NCI-H526 treated with DMSO at 0.1 percent for 48 hours (cell line): ENCODE data around the gene PLEKHS1.
"Not testable (repeated sequence)": the region's sequence is repeated elsewhere in the genome, so short reads cannot be mapped to it uniquely, and the experiment has no call there.

Source experiments
- DNase-seq: peaks from one replicate; lab custom pipeline; 2025; lab: John Stamatoyannopoulos, UW

Gene PLEKHS1

DNA sequence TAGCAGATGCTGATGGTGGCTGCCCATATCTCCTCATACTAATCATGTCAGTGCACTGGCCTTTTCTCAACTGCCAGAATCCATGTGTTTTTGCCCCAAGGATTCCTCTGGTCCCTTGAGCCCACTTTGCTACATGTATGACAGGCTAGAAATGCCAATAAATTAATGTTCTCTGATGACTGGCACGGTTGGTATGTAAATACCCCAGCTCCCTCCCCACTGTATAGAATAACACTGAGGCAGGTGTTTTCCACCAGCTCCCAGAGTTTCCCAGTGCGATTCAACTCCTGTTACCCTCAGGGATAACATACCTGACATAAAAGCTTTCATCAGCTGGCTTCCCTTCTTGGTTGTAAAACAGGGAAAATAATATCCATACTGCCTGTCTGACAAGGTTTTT, 9.0 kb upstream of the PLEKHS1 start:
- peak; percentile 50 for DNase-seq

DNA sequence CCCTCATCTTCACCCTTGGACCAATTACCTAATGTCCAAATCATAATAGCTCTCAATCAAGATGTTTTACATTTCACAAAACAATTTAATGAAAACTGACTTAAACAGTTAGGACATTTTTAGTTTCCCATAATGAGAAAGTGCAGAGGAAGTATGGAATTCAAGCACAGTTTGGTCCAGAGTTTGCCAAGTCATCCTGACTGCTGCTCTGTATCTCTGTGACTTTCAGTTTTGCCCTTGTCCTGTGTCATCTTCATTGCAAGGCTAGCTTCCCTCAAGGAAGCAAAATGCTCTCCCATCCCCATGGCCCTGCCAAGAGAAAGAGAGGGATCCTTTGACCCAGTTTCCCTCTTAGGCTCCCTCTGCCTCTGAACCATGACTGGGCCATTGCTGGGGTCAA, 7.9 kb upstream of the PLEKHS1 start:
- DNase-seq, result no peak

DNA sequence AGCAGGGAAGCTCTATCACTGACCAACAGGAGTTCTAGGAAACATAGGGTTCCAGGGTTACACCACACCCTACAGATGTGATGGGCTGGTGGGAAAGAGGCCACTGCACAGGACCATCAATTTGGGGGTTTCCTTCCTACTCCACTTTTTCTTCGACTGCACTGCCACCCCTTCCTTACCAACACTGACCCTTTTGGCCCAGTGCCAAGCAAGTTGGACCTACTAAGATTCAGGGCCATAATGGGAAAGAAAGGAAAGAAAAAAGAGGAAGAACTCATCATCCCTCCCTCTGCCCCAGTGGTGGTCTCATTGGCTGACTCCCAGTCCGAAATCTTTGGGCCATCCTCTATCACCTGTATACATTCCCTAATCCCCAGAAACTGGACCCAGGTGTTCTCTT, 6.1 kb upstream of the PLEKHS1 start:
- no peak for DNase-seq

DNA sequence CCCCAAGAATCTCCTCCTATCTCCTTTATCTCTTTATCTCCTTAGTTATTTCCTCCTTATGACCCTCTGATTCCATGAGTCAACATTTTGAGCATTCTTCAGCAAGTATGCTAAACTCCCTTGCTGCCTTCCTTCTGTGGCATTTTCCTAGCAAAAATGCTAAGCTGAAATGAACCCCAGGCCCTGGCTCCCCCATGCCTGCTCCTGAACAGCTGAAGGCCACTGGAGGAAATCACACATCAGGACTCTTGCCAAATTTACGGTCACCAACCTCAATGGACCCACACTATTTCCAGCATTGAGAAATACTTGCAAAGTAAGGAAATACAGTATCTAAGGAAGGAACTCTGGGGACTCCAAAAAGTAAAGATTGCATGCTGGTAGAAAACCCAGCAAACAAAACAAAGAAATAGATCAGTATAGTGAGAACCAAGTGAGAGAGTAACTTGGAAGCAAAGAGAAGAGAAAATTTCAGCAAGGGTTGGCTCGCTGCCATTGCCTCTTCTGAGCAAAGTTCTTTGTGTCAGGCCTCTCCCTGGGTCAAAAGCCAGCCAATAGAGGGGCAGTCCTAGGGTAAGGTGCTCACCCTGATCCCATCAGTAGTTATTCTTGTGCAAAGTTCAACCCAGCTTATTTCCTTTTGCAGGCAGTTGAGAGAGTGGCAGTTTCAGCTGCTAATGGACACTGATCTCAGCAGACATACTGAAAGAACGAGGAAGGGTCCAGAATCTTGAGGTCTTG, 5.1 kb upstream of the PLEKHS1 start:
- DNase-seq, result no peak

DNA sequence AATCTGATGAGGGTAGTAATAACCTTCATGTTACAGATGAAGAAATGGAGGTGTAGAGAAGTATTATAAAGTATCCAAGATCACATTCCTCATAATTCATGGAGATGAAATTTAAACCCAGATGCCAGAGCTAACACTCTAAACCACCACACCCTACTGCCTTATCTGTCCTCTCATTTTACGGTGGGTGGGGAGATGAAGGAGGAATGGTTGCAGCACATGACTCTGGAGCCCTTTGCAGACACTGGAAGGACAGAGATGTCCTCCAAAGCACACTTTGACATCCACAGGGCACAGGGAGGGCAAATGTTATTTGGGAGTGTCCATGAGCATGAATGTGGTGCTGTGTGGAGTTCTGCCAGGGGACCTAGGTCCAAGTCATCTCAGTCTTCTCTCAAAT, 1.1 kb downstream of the PLEKHS1 start:
- no peak for DNase-seq

DNA sequence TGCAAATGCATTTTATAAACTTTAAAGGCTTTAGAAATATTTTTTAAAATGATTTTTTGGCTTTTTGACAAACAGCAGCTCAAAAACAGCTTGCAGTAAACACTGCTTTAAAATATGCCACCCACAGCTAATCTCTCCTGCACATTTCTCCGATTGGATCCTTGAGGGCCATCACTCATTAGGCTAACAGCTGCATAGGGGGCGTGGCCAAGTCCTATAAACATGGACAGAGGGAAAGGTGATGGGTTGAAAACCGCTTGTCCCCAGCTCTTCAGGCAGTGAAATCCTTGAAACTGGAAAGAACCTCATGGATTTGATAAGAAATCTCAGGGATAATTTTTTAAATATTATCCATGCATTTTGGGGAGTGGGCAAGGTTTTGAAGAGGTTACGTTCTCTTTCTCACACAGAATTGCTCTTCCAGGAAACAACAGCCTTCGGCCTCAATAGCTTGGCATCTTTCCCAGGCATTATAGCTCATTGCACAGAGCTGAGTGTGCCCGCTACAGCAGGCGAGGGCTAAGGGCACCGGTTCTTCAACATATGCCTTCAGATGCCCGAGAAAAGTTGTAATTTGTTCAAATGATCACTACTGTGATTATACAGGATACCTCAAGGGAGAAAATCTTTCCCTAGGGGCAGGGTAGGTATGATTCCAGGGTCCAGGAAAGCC, 1.7 kb downstream of the PLEKHS1 start:
- no peak for DNase-seq

DNA sequence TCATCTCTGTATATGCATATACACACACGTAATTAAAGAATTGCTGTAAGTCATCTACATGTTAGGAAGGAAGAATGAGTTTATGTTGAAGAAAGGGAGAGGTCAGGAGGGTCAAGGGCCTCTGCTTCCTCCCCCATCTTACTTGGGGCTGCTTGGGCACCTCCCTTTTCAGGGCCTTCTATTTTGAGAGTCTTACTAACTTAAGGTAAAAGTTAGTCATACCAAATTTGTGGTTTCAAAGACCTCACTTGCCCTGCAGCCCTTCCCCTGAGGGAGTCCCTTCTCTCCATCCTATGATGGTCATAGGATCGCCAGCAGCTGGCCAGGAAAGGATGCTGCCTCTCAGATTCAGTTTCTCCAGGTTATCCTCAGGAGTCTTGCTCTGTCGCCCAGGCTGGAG, 2.6 kb downstream of the PLEKHS1 start:
- DNase-seq, result no peak

DNA sequence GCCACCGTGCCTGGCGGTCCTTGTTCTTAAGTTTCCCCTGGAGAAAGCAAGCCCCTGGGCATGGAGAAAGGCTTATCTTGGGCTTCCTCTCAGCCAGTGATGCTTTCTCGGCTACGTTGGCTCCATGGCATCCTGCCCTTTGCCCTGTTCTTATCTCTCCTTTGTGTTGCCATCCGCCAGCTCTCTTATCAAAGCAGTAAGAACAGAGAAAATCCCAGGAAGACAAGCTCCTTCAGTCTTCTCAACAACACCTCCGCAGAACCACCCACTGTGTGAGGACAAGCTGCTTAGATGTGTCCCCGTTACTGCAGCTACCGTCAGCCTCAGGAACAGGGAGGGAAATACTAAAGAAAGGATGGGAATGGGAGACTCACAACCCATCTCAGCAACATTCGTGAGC, 3.3 kb downstream of the PLEKHS1 start:
- no peak for DNase-seq

DNA sequence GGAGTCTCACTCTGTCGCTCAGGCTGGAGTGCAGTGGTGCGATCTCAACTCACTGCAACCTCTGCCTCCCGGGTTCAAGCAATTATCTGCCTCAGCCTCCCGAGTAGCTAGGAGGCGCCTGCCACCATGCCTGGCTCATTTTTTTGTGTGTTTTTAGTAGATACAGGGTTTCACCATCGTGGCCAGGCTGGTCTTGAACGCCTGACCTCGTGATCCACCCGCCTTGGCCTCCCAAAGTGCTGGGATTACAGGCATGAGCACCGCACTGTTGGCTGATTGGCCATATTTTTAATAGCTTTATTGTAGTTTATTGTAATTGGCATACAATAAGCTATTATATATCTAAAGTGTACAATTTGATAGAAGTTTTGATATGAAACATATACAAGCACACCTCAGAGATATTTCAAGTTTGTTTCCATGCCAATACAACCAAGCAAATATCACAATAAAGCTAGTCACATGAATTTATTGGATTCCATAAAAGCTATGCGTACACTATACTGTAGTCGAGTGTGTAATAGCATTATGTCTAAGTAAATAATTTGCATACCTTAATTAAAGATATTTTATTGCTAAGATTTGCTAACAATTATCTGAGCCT, 5.6 kb downstream of the PLEKHS1 start:
- no peak for DNase-seq

DNA sequence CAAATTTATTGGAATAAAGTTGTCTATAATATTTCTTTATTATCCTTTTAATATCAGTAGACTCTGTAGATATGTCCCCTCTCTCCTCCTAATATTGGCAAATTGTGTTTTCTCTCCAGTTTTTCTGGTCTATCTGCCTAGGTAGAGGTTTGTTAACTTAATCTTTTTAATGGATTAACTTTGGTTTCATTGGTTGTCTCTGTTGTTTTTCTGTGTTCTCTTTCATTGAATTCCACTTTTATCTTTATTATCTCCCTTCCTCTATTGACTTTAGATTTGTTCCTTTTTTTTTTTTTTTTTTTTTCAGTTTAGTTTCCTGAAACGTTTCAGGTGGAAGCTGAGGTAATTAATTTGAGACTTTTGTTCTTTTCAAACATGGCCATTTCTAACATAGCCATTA, 10.6 kb downstream of the PLEKHS1 start:
- no peak for DNase-seq

DNA sequence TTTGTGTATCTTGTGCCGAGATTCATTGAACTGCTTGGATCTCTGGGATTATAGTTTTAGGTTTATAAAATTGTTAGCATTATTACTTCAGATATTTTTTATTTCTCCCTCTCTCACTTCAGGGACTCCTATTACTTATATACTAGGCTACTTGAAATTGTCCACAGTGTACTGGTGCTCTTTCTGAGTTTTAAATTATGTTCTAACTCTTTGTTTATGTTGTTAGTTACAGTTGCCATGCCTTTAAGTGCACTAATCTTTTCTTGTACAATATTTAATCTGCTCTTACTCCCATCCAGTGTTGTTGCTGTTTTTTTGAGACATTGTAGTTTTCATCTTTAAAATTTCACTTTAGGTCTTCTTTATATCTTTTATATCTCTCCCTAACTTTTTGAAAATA, 13.1 kb downstream of the PLEKHS1 start:
- DNase-seq, result no peak

DNA sequence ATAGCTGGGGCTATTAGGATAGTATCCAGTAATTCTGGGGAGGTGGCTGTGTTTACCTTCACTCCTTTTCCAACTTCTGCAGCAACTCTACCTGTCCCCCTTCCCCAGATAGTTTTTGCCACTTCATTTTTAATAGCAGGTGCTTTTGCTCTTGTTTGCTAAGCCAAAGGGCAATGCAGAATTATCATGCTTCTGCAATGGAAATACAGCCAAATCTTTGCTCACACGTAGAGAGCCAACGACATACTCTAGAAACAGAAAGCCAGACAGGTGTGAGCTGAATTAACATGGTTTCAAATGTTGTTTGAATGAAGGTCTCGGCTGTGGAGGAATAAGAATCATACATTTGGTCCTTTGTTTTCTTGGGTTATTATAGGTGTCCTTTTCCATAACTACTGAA, 14.4 kb downstream of the PLEKHS1 start:
- peak; percentile 12 for DNase-seq

DNA sequence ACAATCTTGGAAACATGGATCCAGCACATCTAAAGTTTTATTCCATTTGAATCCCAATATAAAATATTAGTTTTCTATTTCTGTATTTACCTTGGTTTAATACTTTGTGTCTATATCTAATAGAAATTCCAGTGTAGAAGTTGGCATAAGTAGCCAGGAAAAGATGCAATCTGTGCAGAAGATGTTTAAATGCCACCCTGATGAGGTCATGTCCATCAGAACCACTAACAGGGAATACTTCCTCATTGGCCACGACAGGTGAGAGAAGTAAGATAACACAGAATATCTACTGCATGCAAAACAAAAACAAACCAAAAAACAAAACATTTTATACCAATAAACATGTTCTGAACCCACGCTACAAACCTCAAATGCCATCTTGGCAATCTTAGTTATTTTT, 15.7 kb downstream of the PLEKHS1 start:
- no peak for DNase-seq

DNA sequence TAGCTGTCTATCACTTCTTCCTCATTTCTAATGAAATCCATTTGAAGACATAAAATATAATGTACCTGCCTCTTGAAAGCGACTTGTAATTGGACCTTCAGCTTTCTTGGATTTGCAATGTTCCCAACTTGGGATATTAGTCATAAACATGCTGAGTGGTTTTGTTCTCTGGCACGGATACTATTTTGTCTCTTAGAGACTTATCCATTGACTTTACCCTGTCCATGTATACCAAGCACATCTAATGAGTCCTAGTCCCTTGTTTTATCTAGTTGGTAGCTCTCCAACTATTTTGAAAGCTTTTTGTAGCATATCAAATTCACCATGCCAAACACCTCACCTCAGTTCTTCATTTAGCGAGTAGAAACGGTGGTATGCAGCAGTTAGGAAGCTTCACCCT, 18.9 kb downstream of the PLEKHS1 start:
- no peak for DNase-seq

DNA sequence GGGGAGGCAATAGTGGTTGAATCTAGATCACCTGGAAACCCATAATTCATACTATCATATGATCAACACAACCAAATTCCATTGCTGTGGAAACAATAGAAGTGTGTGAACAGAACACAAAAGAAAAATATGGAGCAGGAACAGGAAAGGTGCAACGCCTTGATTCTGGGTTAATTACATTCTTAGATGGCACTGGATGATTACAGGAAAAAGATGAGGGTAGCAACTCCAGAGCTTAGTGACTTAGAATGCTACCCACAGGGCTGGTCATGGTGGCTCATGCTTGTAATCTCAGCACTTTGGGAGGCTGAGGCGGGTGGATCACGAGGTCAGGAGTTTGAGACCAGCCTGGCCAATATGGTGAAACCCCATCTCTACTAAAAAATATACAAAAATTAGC, 19.6 kb downstream of the PLEKHS1 start:
- DNase-seq, result not testable (repeated sequence)

DNA sequence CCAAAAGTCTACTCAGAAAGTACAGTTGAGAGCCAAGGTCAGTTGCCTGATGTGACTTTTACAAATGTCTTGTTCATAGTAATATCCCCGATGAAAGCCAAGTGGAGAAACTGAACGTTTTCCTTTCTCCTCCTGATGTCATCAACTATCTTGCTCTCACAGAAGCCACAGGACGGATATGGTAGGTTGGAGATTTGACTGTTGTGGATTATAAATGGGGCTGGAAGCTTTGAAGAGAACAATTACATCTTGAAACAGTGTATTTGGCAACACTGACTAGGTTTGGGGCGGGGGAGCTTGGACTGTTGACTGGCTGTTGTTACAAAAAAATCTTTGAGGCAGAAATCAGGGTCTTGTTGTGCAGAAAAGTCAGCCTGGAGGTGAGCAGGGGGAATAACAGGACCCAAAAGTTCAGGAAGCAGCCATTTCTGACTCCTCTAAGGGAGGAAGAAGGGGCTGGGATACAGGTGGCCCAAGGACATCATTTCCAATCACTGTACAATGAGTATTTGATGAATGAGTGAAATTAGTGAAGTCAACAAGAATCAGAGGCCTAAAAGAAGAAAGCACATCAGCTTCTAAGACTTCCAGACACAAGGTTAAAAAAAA, 24.3 kb downstream of the PLEKHS1 start:
- DNase-seq, result no peak

DNA sequence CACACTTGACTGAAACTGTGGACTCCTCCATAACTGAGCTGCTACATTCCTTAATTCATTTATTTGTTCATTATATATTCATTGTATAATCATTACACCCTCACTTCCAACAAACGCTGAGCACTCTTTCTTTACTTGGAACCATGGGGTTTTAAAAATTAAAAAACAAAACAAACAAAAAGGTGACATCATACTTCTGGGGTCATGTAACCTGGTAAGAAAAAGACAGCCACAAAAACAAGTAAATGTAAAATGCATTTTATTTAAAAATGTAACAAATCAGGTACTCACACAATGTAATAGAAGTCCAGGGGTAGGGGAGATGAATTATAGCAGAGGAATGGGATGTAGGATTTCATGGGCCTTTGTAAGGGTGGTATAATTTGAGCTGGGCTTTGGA, 25.1 kb downstream of the PLEKHS1 start:
- no peak for DNase-seq

DNA sequence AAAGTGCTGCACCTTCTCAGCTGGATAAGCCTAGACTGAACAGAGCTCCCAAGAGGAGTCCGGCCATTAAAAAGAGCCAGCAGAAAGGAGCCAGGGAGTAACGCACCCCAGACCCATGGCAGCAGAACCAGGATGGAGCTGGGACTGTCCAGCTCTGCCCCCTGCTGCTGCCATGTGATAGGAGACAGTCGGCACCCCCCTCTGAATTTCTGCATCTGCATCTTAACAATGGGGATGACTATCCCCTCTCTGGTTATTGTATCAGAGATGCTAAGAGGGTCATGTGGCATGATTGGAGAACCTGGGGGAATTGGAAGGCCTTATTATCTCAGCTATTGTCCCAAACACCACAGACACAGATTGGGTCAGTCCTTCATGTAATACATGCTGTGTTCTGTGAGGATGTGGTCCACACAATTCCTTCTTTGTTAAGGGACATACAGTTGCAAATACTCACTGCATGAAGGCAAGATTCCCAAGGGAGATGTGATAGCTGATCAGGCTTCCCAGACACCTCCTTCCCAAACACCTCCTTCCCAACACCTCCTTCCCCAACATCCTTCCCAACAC, 29.3 kb downstream of the PLEKHS1 start:
- no peak for DNase-seq

DNA sequence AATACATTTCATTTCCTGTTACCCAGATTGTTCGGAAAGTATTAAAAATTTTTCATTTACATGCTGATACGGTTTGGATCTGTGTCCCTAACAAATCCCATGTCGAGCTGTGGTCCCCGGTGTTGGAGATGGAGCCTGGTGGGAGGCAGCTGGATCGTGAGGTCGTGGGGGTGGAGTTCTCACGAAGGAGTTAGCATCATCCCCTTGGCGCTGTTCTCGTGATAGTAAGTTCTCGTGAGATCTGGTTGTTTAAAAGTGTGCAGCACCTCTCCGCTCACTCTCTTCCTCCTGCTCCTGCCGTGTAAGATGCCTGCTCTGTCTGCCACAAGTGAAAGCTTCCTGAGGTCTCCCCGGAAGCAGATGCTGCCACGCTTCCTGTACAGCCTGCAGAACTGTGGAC, 30.9 kb downstream of the PLEKHS1 start:
- no peak for DNase-seq

DNA sequence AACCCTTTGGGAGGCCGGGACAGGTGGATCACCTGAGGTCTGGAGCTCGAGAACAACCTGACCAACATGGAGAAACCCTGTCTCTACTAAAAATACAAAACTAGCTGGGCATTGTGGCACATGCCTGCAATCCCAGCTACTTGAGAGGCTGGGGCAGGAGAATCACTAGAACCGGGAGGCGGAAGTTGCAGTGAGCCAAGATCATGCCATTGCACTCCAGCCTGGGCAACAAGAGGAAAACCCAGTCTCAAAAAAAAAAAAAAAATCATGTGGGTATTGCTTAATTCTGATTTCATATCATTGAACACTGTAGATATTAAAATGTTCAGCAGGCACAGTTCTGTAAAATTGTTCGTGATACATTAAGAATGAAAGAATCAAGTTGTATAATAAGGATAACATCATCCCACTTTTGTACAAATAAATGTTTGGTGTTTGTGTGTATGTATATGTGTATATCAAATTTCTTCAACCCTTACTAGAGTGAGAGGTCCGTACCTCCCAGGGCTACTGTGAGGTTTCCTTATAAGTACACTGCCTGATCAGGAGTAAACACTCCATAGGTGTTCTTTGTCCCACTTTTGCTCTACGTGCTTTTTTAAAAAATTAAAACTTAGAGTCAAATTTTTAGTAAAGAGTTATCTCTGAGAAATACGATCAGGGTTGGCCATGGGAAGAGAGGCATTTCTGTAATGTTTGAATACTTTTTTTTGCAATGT, 31.7 kb downstream of the PLEKHS1 start:
- DNase-seq, result no peak

DNA sequence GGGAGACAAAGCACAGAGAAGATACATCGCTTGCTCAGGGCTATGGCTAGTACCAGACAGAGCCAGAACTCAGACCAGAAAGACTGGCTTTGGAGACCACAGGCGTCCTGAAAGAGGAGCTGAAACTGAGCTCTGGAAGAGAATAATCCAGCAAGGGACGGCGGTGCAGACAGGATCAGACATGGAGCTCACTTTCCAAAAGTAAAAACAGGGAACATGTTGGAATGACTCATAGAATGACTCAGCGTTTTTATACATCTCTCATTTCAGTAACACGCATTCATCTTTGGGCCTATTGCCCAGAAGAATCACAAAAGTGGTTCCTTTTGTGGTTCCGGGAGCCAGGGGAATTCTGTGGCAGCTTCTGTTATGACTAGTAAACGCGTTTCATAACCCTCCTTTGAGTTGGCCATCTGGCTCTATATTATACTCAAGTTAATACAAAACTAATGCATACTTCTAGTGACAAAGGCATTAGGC, 37.2 kb downstream of the PLEKHS1 start:
- DNase-seq, result no peak

DNA sequence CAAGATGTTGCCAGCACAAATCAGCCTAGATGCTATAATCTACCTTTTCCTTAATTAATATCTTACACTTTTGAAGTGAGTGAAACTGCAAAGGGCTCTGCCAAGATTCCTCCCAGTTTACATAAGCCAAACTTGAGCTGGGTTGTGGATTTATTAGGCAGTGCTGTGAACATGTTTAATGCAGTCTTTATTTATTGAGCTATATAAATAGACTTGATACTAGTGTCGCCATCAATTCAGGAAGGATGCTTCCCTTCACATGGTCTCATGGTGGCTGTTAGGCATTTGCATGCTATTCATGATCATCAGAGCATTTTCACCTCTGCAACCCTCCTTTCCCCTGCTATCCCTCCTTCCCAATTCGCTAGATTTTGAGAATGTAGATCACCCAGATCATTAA, 40.2 kb downstream of the PLEKHS1 start:
- DNase-seq, result peak; percentile 57
